ENCODE data around the gene TTF2. TPM values are rescaled to one million over a fixed set of nuclear protein-coding genes. Genes with fewer than 3 reads are reported as not detected.

The TTF2 gene
- total RNA-seq, 1 experiment from 2014 or later = 31.9 TPM

- Histone ChIP-seq H3K36me3 (ENCODE audit: control insufficient read depth, insufficient read depth, low read length) (no peaks in the 10 kb centered on the region), H3K27me3 (replicated peaks; ENCODE audit: control insufficient read depth, insufficient read depth, low read length) (no peaks in the 10 kb centered on the region), H3K4me1 (no peaks in the 10 kb centered on the region), H3K4me3 (ENCODE audit: low read depth, low read length) (no peak overlapping the region), H3K9me3 (no peaks in the 10 kb centered on the region)
- TF ChIP-seq CTCF (IDR thresholded peaks at IDR 0.05; ENCODE audit: insufficient read depth in 1 of 2, low read depth in 1 of 2, low read length in 1 of 2, severe bottlenecking in 1 of 2, unreplicated experiment in 1 of 2) = no peak
- BruUV-seq (replicated peaks) = no TSS peak
- Mint-ChIP-seq H3K4me1 (ENCODE audit: low read depth, unreplicated experiment) (no peaks in the 10 kb centered on the region), H3K36me3 (ENCODE audit: insufficient read depth, unreplicated experiment) (peaks cover 20% of the 10 kb centered on the region), H3K9me3 (ENCODE audit: unreplicated experiment) (no peaks in the 10 kb centered on the region), H3K27ac (ENCODE audit: unreplicated experiment) (no peak overlapping the region), H3K4me3 (ENCODE audit: unreplicated experiment) (no peak overlapping the region), H3K27me3 (ENCODE audit: insufficient read depth, unreplicated experiment) (no peaks in the 10 kb centered on the region)
- ChIA-PET CTCF (interaction anchor here (1.5 kb wide), 1 partner anchor 216 kb away, joined by 12 read pairs; no protein-coding TSS in a partner anchor), POLR2A (no interaction called here)
- intact Hi-C loops (cut with micrococcal nuclease; ENCODE audit: unreplicated experiment) = loop anchor here (1.0 kb wide), 2 partner anchors 60 to 216 kb away; no protein-coding TSS in a partner anchor
- no peak for DNase-seq
Measured at GRCh38 chr1:117068580-117068979, 8.5 kb downstream of the TTF2 start.

GRCh38 chr1:117069220-117069844 lies 9.2 kb downstream of the TTF2 start:
- no peaks in the 10 kb centered on the region for H3K4me1 Mint-ChIP-seq (ENCODE audit: low read depth, unreplicated experiment)
- Histone ChIP-seq H3K36me3 (ENCODE audit: control insufficient read depth, insufficient read depth, low read length) (no peaks in the 10 kb centered on the region), H3K27me3 (replicated peaks; ENCODE audit: control insufficient read depth, insufficient read depth, low read length) (no peaks in the 10 kb centered on the region), H3K9me3 (no peaks in the 10 kb centered on the region), H3K4me1 (no peaks in the 10 kb centered on the region), H3K4me3 (ENCODE audit: low read depth, low read length) (no peak overlapping the region)
- no peak for TF ChIP-seq CTCF (IDR thresholded peaks at IDR 0.05; ENCODE audit: insufficient read depth in 1 of 2, low read depth in 1 of 2, low read length in 1 of 2, severe bottlenecking in 1 of 2, unreplicated experiment in 1 of 2)
- no peak overlapping the region for H3K4me3 Mint-ChIP-seq (ENCODE audit: unreplicated experiment)
- ChIA-PET POLR2A (no interaction called here), CTCF (no interaction called here)
- H3K9me3 Mint-ChIP-seq (ENCODE audit: unreplicated experiment) = no peaks in the 10 kb centered on the region
- no peak overlapping the region for H3K27ac Mint-ChIP-seq (ENCODE audit: unreplicated experiment)
- DNase-seq = no peak
- no peaks in the 10 kb centered on the region for H3K27me3 Mint-ChIP-seq (ENCODE audit: insufficient read depth, unreplicated experiment)
- peaks cover 14% of the 10 kb centered on the region for H3K36me3 Mint-ChIP-seq (ENCODE audit: insufficient read depth, unreplicated experiment)
- BruUV-seq (replicated peaks) = no TSS peak
- intact Hi-C loops (cut with micrococcal nuclease; ENCODE audit: unreplicated experiment) = no loop called here

- TF ChIP-seq CTCF (IDR thresholded peaks at IDR 0.05; ENCODE audit: insufficient read depth in 1 of 2, low read depth in 1 of 2, low read length in 1 of 2, severe bottlenecking in 1 of 2, unreplicated experiment in 1 of 2) = no peak
- CTCF ChIA-PET = no interaction called here
- Mint-ChIP-seq H3K4me1 (ENCODE audit: low read depth, unreplicated experiment) (no peaks in the 10 kb centered on the region), H3K4me3 (ENCODE audit: unreplicated experiment) (no peak overlapping the region), H3K9me3 (ENCODE audit: unreplicated experiment) (no peaks in the 10 kb centered on the region), H3K27me3 (ENCODE audit: insufficient read depth, unreplicated experiment) (no peaks in the 10 kb centered on the region), H3K27ac (ENCODE audit: unreplicated experiment) (no peak overlapping the region), H3K36me3 (ENCODE audit: insufficient read depth, unreplicated experiment) (peaks cover 21% of the 10 kb centered on the region)
- no TSS peak for BruUV-seq (replicated peaks)
- no peaks in the 10 kb centered on the region for H3K27me3 ChIP-seq (replicated peaks; ENCODE audit: control insufficient read depth, insufficient read depth, low read length)
- no peak for DNase-seq
- H3K4me3 ChIP-seq (ENCODE audit: low read depth, low read length) = no peak overlapping the region
- intact Hi-C loops (cut with micrococcal nuclease; ENCODE audit: unreplicated experiment) = no loop called here
- H3K4me1 ChIP-seq = no peaks in the 10 kb centered on the region
- POLR2A ChIA-PET = no interaction called here
- no peaks in the 10 kb centered on the region for H3K36me3 ChIP-seq (ENCODE audit: control insufficient read depth, insufficient read depth, low read length)
- H3K9me3 ChIP-seq = no peaks in the 10 kb centered on the region
Measured at GRCh38 chr1:117070124-117070523, 10.0 kb downstream of the TTF2 start.

Data from Caco-2 (cell line).